Measurements from ENCODE around the gene CD58.

The CD58 gene

DNA sequence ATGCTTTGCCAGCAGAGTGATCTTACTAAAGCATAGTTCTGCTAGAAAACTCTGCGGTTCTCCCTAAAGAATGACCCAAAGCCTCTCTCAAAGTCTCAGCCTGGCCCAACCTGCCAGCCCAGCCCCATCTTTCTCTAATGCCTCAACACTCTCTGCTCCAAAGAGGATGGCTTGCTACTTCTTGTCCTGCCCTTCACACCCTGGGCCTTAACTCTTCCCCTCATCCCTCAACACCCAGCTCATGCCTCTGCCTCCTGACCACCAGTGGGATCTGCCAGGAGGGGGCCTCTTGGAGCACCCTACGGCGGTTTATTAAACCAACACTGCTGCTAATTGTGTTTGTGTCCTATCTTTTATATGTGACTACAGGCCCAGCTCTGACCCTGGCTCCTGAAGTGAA, 52.4 kb downstream of the CD58 start:
- Histone ChIP-seq H3K9me3 (ENCODE audit: control insufficient read depth in 2 of 2, low read length in 2 of 2) (no peaks in the 10 kb centered on the region), H3K36me3 (ENCODE audit: control insufficient read depth in 2 of 2, insufficient read depth in 2 of 2, low read length in 2 of 2) (peaks cover 0 to 5% of the 10 kb centered on the region in 2 donors), H3K9ac (ENCODE audit: low read length in 2 of 2) (no peak overlapping the region), H3K27ac (ENCODE audit: low read length) (no peak overlapping the region), H3K4me3 (ENCODE audit: low read length in 2 of 2) (no peak overlapping the region), H3K4me1 (ENCODE audit: control insufficient read depth, insufficient read depth, low read length) (peaks cover 1% of the 10 kb centered on the region), H3K27me3 (ENCODE audit: control insufficient read depth in 1 of 2, insufficient read depth in 2 of 2, low read length in 2 of 2) (no peaks in the 10 kb centered on the region)

DNA sequence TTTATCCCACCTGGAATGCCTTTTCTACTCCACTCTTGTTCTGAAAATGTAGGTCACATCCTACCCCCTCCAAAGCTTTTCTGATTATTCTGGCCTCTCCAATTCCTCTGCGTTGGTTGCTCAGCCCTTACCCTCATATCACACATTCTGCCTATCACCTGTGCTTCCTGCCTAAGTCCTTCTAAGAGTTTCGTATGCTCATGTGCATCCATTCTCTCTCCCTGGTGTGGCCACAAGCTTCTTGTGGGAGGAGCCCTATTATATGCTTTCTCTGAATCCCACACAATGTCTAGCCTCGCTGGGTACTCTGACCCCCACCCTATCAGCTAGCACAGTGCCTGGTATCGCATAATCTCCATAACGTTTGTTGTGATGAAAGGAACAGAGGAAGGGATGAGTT, 54.2 kb downstream of the CD58 start:
- H3K36me3 ChIP-seq (ENCODE audit: control insufficient read depth in 2 of 2, insufficient read depth in 2 of 2, low read length in 2 of 2), result peaks cover 0 to 5% of the 10 kb centered on the region in 2 donors
- H3K27me3 ChIP-seq (ENCODE audit: control insufficient read depth in 1 of 2, insufficient read depth in 2 of 2, low read length in 2 of 2), result no peaks in the 10 kb centered on the region
- no peak overlapping the region for H3K27ac ChIP-seq (ENCODE audit: low read length)
- no peaks in the 10 kb centered on the region for H3K9me3 ChIP-seq (ENCODE audit: control insufficient read depth in 2 of 2, low read length in 2 of 2)
- H3K4me3 ChIP-seq (ENCODE audit: low read length in 2 of 2), result no peak overlapping the region
- H3K9ac ChIP-seq (ENCODE audit: low read length in 2 of 2), result no peak overlapping the region
- H3K4me1 ChIP-seq (ENCODE audit: control insufficient read depth, insufficient read depth, low read length), result peaks cover 2% of the 10 kb centered on the region

DNA sequence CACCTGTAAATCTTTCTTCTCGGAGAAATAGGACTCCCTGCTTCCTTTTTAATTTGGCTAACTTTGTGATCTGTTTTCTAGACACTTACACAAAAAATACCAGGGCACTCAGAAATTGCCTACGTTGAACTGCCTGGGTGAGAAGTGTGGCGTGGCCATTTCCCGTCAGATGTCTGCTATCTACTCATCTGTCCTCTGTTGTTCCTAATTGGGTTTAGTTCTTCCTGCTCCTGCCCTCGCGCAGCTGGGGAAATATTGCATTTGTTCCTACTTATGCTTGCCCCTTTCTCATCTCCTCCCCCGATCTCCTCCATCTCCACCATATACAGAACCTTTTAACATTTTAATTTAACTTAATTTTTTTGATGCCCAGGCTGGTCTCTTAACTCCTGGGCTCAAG, 55.1 kb downstream of the CD58 start:
- H3K36me3 ChIP-seq (ENCODE audit: control insufficient read depth in 2 of 2, insufficient read depth in 2 of 2, low read length in 2 of 2), result peaks cover 0 to 5% of the 10 kb centered on the region in 2 donors
- no peaks in the 10 kb centered on the region for H3K27me3 ChIP-seq (ENCODE audit: control insufficient read depth in 1 of 2, insufficient read depth in 2 of 2, low read length in 2 of 2)
- H3K4me3 ChIP-seq (ENCODE audit: low read length in 2 of 2), result no peak overlapping the region
- H3K9me3 ChIP-seq (ENCODE audit: control insufficient read depth in 2 of 2, low read length in 2 of 2), result no peaks in the 10 kb centered on the region
- H3K9ac ChIP-seq (ENCODE audit: low read length in 2 of 2), result no peak overlapping the region
- peaks cover 2% of the 10 kb centered on the region for H3K4me1 ChIP-seq (ENCODE audit: control insufficient read depth, insufficient read depth, low read length)
- H3K27ac ChIP-seq (ENCODE audit: low read length), result no peak overlapping the region

DNA sequence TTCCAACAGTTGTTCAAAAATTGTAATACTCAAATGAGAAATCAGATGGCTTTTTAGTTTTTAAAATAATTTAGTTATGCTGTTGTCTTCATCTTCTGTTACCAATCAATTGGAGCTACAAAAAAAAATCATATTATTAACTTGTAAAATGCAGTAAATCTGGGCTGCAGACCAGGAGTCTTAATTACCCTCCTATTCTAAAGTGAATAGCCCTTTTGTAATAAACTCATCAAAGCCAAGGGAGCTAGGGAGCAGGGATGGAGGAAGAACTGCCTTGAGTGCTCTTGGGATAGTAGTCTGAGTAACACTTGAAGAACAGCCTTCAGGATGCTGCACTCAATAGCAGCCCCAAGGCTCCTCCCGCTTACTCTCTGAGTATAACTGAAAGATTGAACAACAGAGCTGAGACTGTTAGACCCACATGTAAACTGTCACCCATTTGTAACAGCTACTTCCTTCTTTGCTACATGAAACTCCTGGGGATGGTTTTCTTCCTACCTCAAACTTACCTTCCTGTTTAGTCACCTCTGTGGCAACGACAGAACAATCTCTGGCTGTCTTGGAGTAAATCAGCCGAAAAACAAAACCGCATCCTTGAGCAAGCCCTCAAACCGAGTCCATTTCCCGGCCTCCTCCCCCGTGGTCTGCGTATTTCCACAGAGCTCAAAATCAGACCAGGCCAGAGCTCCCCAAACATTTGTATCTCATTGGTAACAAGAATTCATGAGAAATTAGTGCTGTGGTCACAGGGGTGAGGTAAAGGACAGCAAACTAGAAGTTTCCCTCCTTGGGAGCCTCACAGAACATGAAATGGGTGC, 55.9 kb downstream of the CD58 start:
- H3K4me1 ChIP-seq (ENCODE audit: control insufficient read depth, insufficient read depth, low read length), result peaks cover 2% of the 10 kb centered on the region
- peaks cover 0 to 5% of the 10 kb centered on the region in 2 donors for H3K36me3 ChIP-seq (ENCODE audit: control insufficient read depth in 2 of 2, insufficient read depth in 2 of 2, low read length in 2 of 2)
- no peaks in the 10 kb centered on the region for H3K9me3 ChIP-seq (ENCODE audit: control insufficient read depth in 2 of 2, low read length in 2 of 2)
- no peak overlapping the region for H3K27ac ChIP-seq (ENCODE audit: low read length)
- no peaks in the 10 kb centered on the region for H3K27me3 ChIP-seq (ENCODE audit: control insufficient read depth in 1 of 2, insufficient read depth in 2 of 2, low read length in 2 of 2)
- no peak overlapping the region for H3K4me3 ChIP-seq (ENCODE audit: low read length in 2 of 2)
- no peak overlapping the region for H3K9ac ChIP-seq (ENCODE audit: low read length in 2 of 2)

DNA sequence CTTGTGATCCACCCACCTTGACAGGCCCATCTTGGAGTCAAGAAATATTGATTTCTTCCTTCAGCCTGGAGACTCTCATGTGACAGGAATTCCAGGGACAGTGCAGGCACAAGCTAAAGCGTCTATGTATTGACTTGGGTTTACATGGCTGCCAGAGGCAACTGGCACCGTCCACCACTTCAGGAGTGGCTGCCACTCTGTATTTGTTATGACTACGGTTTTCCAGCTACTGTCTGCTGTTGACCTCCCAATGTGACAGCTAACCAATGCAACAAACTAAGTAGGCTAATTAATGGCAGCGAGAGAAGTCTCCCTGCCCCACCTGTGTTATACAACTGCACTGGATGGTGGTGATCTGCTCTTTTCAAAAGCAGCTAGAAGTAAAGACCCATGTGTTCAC, 56.9 kb downstream of the CD58 start:
- no peaks in the 10 kb centered on the region for H3K27me3 ChIP-seq (ENCODE audit: control insufficient read depth in 1 of 2, insufficient read depth in 2 of 2, low read length in 2 of 2)
- H3K4me1 ChIP-seq (ENCODE audit: control insufficient read depth, insufficient read depth, low read length), result peaks cover 2% of the 10 kb centered on the region
- H3K36me3 ChIP-seq (ENCODE audit: control insufficient read depth in 2 of 2, insufficient read depth in 2 of 2, low read length in 2 of 2), result peaks cover 0 to 2% of the 10 kb centered on the region in 2 donors
- H3K4me3 ChIP-seq (ENCODE audit: low read length in 2 of 2), result no peak overlapping the region
- H3K9me3 ChIP-seq (ENCODE audit: control insufficient read depth in 2 of 2, low read length in 2 of 2), result no peaks in the 10 kb centered on the region
- H3K27ac ChIP-seq (ENCODE audit: low read length), result no peak overlapping the region
- no peak overlapping the region for H3K9ac ChIP-seq (ENCODE audit: low read length in 2 of 2)

DNA sequence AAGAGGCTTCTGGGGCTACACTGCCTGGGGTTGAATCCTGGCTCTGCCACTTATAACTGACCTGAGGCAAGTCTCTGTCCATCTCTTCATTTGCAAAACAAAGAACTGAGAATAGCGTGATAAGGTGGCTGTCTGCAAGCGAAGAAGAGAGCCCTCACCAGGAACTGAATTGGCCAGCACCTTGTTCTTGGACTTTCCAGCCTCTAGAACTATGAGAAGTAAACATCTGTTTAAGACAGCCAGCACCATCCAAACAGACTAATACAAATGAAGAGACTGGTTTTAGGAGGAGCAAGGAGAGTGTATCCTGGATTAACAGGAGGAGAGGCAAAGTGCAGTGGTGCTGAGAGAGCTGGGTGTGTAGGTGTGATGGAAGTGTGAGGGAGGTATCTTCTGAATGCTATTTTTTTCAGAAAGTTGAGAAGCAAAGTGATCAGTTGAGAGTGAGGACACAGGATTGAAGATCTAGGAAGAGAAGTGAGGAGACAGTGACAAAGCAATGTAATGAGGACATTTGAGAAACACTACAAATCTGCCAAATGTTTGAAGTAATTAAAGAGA, 59.3 kb downstream of the CD58 start:
- Histone ChIP-seq H3K36me3 (ENCODE audit: control insufficient read depth in 2 of 2, insufficient read depth in 2 of 2, low read length in 2 of 2) (no peaks in the 10 kb centered on the region), H3K9me3 (ENCODE audit: control insufficient read depth in 2 of 2, low read length in 2 of 2) (no peaks in the 10 kb centered on the region), H3K9ac (ENCODE audit: low read length in 2 of 2) (no peak overlapping the region), H3K4me1 (ENCODE audit: control insufficient read depth, insufficient read depth, low read length) (peaks cover 2% of the 10 kb centered on the region), H3K27ac (ENCODE audit: low read length) (no peak overlapping the region), H3K27me3 (ENCODE audit: control insufficient read depth in 1 of 2, insufficient read depth in 2 of 2, low read length in 2 of 2) (no peaks in the 10 kb centered on the region), H3K4me3 (ENCODE audit: low read length in 2 of 2) (no peak overlapping the region)

DNA sequence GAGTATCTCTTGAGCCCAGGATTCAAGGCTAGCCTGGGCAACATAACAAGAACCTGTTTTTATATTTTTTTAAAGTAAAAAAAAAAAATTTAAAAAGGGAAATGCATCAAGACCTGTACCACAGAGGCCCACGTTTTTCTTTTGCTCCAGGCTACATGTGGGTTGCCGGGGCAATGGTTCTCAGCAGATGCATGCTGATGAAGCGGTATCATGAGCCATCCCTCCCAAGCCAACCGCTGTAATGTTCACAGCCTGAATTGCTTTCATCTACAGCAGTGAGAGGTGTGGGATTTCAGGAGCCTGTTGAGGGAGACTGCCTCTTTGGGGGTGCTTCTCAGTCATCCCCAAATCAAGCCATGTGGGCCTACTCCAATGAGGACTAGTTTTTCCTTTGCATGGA, 60.5 kb downstream of the CD58 start:
- H3K27me3 ChIP-seq (ENCODE audit: control insufficient read depth in 1 of 2, insufficient read depth in 2 of 2, low read length in 2 of 2), result no peaks in the 10 kb centered on the region
- H3K9me3 ChIP-seq (ENCODE audit: control insufficient read depth in 2 of 2, low read length in 2 of 2), result no peaks in the 10 kb centered on the region
- H3K4me1 ChIP-seq (ENCODE audit: control insufficient read depth, insufficient read depth, low read length), result peaks cover 2% of the 10 kb centered on the region
- H3K27ac ChIP-seq (ENCODE audit: low read length), result no peak overlapping the region
- no peaks in the 10 kb centered on the region for H3K36me3 ChIP-seq (ENCODE audit: control insufficient read depth in 2 of 2, insufficient read depth in 2 of 2, low read length in 2 of 2)
- H3K4me3 ChIP-seq (ENCODE audit: low read length in 2 of 2), result no peak overlapping the region
- no peak overlapping the region for H3K9ac ChIP-seq (ENCODE audit: low read length in 2 of 2)

DNA sequence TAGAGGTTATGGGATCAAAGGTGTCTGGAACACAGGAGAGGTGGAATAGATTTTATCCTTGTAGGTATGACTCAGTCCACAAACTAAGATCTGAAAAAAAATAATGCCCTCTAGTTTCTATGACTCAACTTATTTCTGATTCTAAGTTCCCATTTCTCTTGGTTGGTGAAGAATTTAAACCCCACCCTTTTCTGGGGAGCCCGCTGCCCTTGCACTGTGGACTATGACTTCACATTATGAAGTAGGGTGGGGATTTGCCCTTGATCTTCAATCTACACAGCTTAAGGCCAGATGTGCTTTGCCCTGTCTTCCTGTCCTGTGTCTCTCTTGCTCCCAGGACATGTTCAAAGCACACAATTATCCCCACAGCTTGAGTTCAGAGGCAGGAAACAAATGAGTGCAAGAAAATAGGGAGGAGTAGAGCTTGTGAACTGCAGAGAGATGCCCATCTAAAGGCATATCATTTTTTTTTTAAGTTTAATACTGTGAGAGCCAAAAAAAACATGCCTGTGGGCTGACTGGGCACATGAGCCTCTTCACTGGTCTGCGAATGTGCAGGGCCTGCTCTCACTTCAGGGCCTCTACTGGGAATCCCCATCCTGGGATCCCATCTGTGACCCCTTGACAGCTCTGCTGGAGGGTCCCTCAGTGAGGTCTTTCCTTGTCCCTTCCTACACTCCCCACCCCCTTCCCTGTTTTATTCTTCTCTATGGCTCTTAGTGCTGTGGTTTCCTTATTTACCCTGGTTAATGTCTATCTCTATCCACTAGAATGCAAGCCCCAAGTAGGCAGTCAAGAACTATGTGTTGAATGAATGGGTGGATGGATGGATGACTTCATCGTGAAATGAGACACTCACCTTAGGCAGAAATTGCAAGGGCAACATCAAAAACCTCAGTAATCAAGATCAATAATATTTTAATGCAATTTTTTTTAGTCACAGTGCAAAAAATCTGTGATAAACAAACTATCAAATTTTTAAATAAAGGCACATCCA, 61.5 kb downstream of the CD58 start:
- Histone ChIP-seq H3K4me3 (ENCODE audit: low read length in 2 of 2) (no peak overlapping the region), H3K36me3 (ENCODE audit: control insufficient read depth in 2 of 2, insufficient read depth in 2 of 2, low read length in 2 of 2) (no peaks in the 10 kb centered on the region), H3K9me3 (ENCODE audit: control insufficient read depth in 2 of 2, low read length in 2 of 2) (no peaks in the 10 kb centered on the region), H3K27ac (ENCODE audit: low read length) (no peak overlapping the region), H3K4me1 (ENCODE audit: control insufficient read depth, insufficient read depth, low read length) (peaks cover 5% of the 10 kb centered on the region), H3K9ac (ENCODE audit: low read length in 2 of 2) (no peak overlapping the region), H3K27me3 (ENCODE audit: control insufficient read depth in 1 of 2, insufficient read depth in 2 of 2, low read length in 2 of 2) (no peaks in the 10 kb centered on the region)

DNA sequence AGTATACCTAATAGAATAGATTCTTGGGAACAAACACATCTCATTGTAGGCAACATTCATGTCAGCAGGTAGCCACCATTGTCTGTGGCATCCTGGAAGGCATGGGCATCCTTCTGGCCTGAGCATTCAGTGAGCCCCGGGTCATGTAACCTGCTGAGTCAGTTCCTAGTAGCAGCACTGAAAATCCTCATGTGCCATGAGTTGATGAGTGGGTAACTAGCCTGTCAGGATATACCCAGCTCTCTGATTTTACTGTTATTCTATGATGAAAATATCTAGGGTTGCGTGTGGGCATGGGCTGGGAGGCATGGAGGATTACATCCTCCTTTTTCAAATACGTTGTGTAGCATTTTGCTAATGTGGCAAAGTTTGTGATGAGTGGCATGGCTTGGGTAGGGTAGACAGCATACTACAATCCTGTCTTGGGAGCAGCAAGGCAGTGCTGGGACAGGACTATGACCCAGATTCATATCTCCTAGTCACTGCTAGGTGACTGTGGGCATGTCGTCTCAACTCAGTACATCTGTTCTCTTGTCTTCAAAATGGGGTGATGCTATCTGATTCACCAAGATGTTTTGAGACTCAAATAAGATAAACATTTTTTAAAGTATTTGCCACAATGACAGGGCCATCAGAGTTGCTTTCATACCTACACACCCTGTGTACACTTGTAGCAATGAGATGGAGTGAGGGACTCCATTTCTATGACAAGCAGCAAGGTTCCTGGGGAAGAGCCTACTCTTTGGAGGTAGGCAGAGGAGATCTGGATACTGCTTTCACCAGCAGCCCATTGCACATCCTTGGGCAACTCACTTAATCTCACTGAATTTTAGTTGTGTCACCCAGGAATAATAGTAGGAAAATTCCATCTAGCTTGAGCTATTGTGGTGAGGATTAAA, 62.5 kb downstream of the CD58 start:
- Histone ChIP-seq H3K4me3 (ENCODE audit: low read length in 2 of 2) (no peak overlapping the region), H3K4me1 (ENCODE audit: control insufficient read depth, insufficient read depth, low read length) (peaks cover 3% of the 10 kb centered on the region), H3K27ac (ENCODE audit: low read length) (no peak overlapping the region), H3K9me3 (ENCODE audit: control insufficient read depth in 2 of 2, low read length in 2 of 2) (no peaks in the 10 kb centered on the region), H3K9ac (ENCODE audit: low read length in 2 of 2) (no peak overlapping the region), H3K36me3 (ENCODE audit: control insufficient read depth in 2 of 2, insufficient read depth in 2 of 2, low read length in 2 of 2) (no peaks in the 10 kb centered on the region), H3K27me3 (ENCODE audit: control insufficient read depth in 1 of 2, insufficient read depth in 2 of 2, low read length in 2 of 2) (no peaks in the 10 kb centered on the region)

DNA sequence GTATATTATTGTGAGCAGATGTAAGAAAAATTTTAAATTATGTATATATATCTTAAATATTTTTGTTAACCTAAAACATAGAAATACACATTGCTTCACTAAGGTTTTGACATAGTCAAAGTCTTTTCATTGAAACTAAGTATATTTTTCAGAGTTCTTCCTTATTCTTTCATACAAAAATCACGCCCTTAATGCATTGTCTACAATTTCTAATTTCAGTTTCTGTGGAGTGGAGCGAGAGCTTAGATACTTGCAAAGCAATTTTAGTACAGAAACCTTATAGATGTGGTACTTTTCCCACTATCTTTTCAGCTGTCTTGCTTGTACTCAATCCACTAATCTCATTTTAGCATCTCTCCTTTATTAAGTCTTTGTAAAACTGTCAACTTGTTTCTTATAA, 63.2 kb downstream of the CD58 start:
- Histone ChIP-seq H3K4me3 (ENCODE audit: low read length in 2 of 2) (no peak overlapping the region), H3K9me3 (ENCODE audit: control insufficient read depth in 2 of 2, low read length in 2 of 2) (no peaks in the 10 kb centered on the region), H3K27ac (ENCODE audit: low read length) (no peak overlapping the region), H3K4me1 (ENCODE audit: control insufficient read depth, insufficient read depth, low read length) (peaks cover 3% of the 10 kb centered on the region), H3K36me3 (ENCODE audit: control insufficient read depth in 2 of 2, insufficient read depth in 2 of 2, low read length in 2 of 2) (no peaks in the 10 kb centered on the region), H3K9ac (ENCODE audit: low read length in 2 of 2) (no peak overlapping the region), H3K27me3 (ENCODE audit: control insufficient read depth in 1 of 2, insufficient read depth in 2 of 2, low read length in 2 of 2) (no peaks in the 10 kb centered on the region)

All from stomach smooth muscle (tissue), 2 donors.